CD4-positive, alpha-beta T cell treated with Interleukin-6 at 100 ng/mL for 8 hours (primary cell): ENCODE measurements around the gene LIN54.
A peak's percentile ranks its signal among the peaks of the same experiment; 100 is the strongest.

ENCODE experiments used
- DNase-seq: peaks from one replicate; pipeline ENCODE4 v3.0.0-alpha.2; 2020; ENCODE audit warnings: mixed read lengths, low spot score

The LIN54 gene

DNA sequence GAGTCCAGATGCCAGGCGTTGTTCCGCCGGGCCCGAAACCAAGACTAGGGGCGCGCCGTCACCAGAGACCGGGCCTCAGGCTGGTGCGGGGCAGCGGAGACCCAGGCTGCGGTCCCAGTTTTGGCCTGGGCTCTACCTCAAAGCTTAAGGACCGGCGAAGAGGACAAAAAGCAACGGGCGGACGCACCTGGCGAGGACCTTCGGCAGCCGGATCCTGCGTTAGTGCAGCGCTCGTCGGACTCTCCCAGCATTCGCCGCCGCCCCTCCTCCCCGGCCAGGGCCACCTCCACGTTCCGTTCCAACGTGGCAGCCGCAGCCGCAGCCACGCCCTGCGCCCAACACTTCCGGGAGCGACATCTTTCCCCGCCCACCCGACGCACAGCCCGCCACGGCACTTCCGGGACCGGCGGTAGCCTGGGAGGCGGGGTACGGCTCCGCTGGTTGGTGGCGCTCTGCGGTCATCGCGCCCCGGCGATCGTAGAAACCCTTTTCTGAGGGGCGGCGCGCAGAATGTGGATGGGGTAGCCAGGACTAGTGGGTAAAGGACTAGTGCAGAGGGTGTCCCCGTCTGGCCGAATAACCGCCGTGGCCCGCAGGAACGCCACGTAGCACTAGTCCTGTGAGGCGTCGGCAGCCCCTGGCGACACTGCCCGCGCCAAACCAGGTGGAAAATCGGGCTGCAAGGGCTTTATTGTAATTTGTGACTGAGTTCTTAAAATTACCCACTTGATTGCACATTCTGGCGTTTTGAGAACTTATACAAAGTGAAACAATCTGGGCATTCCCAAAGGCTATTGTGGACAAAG is 119.5 kb downstream of the LIN54 start, which contains the start of gene SEC31A:
Gene SEC31A, minus strand, starts transcription at position 253 of the 806 bp plus-strand sequence. CDS start 9,217 bp downstream, outside the sequence.
- DNase-seq, result peak; percentile 95

DNA sequence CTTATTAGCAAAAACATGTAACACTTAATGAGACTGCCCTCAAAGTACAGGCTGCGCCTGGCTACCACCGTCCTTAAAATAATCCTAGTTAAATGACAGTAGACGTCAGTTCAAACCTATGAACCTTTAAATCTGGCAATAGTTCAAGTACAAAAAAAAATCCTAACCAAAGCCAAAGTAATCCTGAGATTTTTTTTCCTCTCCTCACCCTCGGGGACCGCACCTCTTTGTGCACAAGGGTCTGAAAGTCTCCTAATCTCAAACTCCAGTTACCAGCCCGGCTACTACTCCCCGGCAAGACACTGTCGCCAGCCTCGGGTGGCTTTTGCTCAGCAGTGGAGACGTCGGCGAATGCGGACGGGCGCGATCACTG is 120.1 kb downstream of the LIN54 start:
- DNase-seq, result no peak

DNA sequence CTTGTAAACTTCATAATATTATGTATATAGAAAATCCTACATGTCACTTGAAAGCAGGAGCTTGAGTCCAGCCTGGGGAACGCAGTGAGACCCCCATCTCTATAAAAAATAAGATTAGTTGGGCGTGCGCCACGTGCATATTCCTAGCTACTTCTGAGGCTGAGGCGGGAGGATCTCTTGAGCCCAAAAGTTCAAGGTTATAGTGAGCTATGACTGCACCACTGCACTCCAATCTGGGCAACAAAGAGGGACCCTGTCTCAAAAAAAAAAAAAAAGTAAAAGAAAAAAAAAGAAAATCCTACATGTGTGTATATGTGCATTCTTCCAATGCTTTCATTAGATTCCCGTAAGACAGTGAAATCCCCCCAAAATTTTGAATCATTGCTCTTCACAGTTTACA is 121.3 kb downstream of the LIN54 start:
- no peak for DNase-seq

DNA sequence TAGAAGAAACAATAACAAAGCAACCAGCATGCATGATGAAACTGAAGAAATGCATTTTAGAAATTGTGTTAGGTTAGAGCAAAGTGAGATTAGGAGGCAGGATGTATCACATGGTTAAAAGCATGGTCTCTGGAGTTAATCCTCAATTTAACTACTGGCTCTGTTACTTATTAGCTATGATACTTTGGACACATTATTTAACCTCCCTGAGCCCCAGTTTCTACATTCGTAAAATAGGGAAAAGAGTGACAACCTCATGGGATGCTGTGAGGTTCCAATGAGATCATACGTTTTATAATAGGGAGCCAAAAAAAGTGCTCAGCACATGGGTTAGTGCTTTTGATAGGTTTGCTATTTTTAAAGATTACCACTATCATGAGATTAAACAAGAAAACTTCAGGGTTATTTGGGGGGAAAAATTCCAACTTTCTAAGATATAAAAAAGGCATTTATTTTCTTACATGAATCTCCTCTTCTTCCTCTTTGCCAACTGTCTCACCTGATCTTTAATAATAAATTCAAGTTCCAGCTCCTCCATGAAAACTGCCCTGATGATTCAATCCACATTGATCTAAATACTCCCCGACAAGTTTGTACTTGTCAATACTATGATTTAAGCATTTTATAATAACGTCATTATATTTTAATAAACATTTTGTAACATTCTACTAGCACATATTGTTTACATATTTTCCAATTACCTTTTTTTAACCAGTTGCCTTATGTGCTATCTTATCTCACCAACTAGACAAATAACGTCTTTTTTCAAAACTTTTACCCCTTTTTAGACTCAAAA is 124.3 kb downstream of the LIN54 start:
- no peak for DNase-seq

DNA sequence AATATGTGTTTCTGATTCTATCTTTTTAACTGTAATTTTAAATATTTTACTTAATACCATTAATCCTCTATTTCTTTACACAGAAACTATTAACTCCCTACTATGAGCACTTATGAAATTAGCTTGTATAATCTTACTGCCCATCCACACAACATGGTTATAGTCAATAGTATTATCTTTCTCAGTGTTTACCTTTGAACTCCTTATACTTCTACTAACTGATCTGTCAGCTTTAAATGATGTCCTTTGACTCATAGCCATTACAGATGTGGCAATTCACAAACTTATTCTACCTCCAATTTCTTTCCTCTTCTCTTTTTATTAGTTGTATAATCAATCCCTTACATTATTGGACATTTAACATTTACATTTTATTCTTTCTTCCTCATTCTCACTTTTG is 125.2 kb downstream of the LIN54 start:
- DNase-seq, result no peak
